Raji (cell line): ENCODE data around the gene ATE1.

Experiments
- POLR2A ChIP-seq: IDR thresholded peaks from 2 replicates; pipeline ENCODE4 v1.6.1; 2011; ENCODE audit warnings: low read depth, low read length, control low read depth; ENCODE audit not compliant: insufficient read depth

The ATE1 gene

GRCh38 chr10:121692626-121693025 lies 235.2 kb downstream of the ATE1 start:
- TF ChIP-seq POLR2A, result no peak

GRCh38 chr10:121690970-121691369 lies 236.9 kb downstream of the ATE1 start:
- TF ChIP-seq POLR2A, result no peak
